ENCODE measurements around the gene RNGTT.

- TF ChIP-seq EP300 (IDR thresholded peaks at IDR 0.05) (no peak), CTCF (IDR thresholded peaks at IDR 0.05) (no peak), POLR2A (IDR thresholded peaks at IDR 0.05) (no peak), POLR2AphosphoS5 (IDR thresholded peaks at IDR 0.05) (no peak)
Observed at GRCh38 chr6:88574031-88574430, 389.4 kb downstream of the RNGTT start.
